ENCODE measurements around the gene SHKBP1. TPM values are rescaled to one million over a fixed set of nuclear protein-coding genes. Genes with fewer than 3 reads are reported as not detected.
"Not testable (repeated sequence)": the region's sequence is repeated elsewhere in the genome, so short reads cannot be mapped to it uniquely, and the experiment has no call there.

The SHKBP1 gene
- total RNA-seq, 1 donor from 2014 or later = 136 TPM

GRCh38 chr19:40546153-40546841, 30.4 kb upstream of the SHKBP1 start:
- H3K4me1 Mint-ChIP-seq (ENCODE audit: low read depth); H3K36me3 Mint-ChIP-seq (ENCODE audit: low read depth); H3K9me3 Mint-ChIP-seq; H3K4me3 Mint-ChIP-seq (ENCODE audit: low read depth); DNase-seq (ENCODE audit: low spot score); H3K27ac Mint-ChIP-seq; intact Hi-C loops (cut with micrococcal nuclease): not testable (repeated sequence)
- peaks cover 21% of the 10 kb centered on the region for H3K27me3 Mint-ChIP-seq (ENCODE audit: low read depth)

GRCh38 chr19:40547190-40547589, 29.5 kb upstream of the SHKBP1 start:
- DNase-seq (ENCODE audit: low spot score); H3K36me3 Mint-ChIP-seq (ENCODE audit: low read depth); H3K4me3 Mint-ChIP-seq (ENCODE audit: low read depth); intact Hi-C loops (cut with micrococcal nuclease); H3K27ac Mint-ChIP-seq; H3K9me3 Mint-ChIP-seq; H3K4me1 Mint-ChIP-seq (ENCODE audit: low read depth): not testable (repeated sequence)
- peaks cover 21% of the 10 kb centered on the region for H3K27me3 Mint-ChIP-seq (ENCODE audit: low read depth)

DNA sequence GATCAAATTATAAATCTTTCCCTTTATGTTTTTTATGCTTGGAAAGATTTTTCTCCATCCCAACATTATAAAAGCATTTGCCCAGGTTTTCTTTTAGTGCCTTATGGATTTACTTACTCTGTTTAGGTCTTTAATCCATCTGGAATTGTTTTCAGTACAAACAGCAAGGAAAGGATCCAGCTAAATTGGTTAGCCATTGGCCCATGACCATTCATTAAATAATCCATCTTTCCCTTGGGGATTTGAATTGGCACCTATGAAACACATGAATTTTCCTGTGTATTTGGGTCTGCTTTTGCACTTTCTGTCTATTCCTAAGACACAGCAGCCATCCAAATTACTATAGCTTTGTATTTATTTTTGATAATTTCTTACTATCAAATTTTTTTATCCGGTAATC, 28.8 kb upstream of the SHKBP1 start:
- no peak overlapping the region for H3K4me3 Mint-ChIP-seq (ENCODE audit: low read depth)
- intact Hi-C loops (cut with micrococcal nuclease) = no loop called here
- peaks cover 9% of the 10 kb centered on the region for H3K4me1 Mint-ChIP-seq (ENCODE audit: low read depth)
- peaks cover 3% of the 10 kb centered on the region for H3K9me3 Mint-ChIP-seq
- DNase-seq (ENCODE audit: low spot score) = no peak
- H3K36me3 Mint-ChIP-seq (ENCODE audit: low read depth) = no peaks in the 10 kb centered on the region
- H3K27me3 Mint-ChIP-seq (ENCODE audit: low read depth) = peaks cover 26% of the 10 kb centered on the region
- H3K27ac Mint-ChIP-seq = no peak overlapping the region

DNA sequence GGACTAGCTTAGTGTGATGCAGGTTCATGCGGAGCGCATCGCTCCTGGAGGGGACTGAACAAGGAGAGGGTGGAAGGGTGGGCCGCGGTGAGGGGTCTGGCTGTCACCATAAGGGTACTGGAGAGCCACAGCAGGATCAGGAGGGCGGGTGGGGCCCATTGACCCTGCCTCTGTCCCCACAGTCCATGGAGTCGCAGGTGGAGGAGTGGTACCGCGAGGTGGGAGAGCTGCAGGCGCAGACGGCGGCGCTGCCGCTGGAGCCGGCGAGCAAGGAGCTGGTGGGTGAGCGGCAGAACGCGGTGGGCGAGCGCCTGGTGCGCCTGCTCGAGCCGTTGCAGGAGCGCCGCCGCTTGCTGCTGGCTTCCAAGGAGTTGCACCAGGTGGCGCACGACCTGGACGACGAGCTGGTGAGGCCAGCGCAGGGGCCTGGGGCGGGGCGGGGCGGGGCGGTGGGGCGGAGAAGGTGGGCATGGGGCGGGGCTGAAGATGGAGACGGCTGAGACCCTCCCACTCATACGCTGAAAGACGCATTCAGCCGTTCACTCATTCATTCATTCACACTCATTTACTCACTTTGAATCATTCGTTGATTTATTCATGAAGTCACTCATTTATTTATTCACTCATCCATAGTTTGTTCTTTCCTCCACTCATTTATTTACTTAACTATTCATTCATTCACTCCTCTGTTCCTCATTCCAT, 27.5 kb upstream of the SHKBP1 start:
- peaks cover 3% of the 10 kb centered on the region for H3K9me3 Mint-ChIP-seq
- intact Hi-C loops (cut with micrococcal nuclease) = loop anchor here (1.0 kb wide), 1 partner anchor 49 kb away; no protein-coding TSS in a partner anchor
- H3K27ac Mint-ChIP-seq = no peak overlapping the region
- H3K4me1 Mint-ChIP-seq (ENCODE audit: low read depth) = peaks cover 11% of the 10 kb centered on the region
- DNase-seq (ENCODE audit: low spot score) = peak; percentile 64
- H3K27me3 Mint-ChIP-seq (ENCODE audit: low read depth) = peaks cover 36% of the 10 kb centered on the region
- H3K36me3 Mint-ChIP-seq (ENCODE audit: low read depth) = no peaks in the 10 kb centered on the region
- H3K4me3 Mint-ChIP-seq (ENCODE audit: low read depth) = no peak overlapping the region

- no peak overlapping the region for H3K4me3 Mint-ChIP-seq (ENCODE audit: low read depth)
- H3K27ac Mint-ChIP-seq = no peak overlapping the region
- no peaks in the 10 kb centered on the region for H3K36me3 Mint-ChIP-seq (ENCODE audit: low read depth)
- no peak for DNase-seq (ENCODE audit: low spot score)
- peaks cover 45% of the 10 kb centered on the region for H3K27me3 Mint-ChIP-seq (ENCODE audit: low read depth)
- peaks cover 3% of the 10 kb centered on the region for H3K9me3 Mint-ChIP-seq
- peaks cover 11% of the 10 kb centered on the region for H3K4me1 Mint-ChIP-seq (ENCODE audit: low read depth)
- intact Hi-C loops (cut with micrococcal nuclease) = no loop called here
These were observed 25.7 kb upstream of the SHKBP1 start for GRCh38 chr19:40550951-40551350.

DNA sequence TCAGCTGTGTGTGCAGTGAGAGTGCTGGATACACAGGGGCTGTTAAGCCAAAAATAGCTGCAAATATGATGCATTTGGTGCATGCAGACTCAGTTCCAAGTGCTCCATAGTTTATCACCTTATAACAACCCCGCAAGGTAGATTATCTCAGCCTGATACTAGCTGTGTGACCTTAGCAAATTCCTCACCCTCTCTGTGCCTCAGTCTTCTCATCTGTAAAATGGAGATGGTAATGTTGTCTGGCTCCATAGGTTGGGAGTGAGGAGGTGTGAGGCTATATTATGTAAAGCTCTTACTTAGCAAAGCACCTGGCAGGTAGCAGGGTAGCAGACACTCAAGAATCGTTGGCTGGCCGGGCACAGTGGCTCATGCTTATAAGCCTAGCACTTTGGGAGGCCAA, 23.8 kb upstream of the SHKBP1 start:
- no peak overlapping the region for H3K27ac Mint-ChIP-seq
- no peaks in the 10 kb centered on the region for H3K36me3 Mint-ChIP-seq (ENCODE audit: low read depth)
- no peak overlapping the region for H3K4me3 Mint-ChIP-seq (ENCODE audit: low read depth)
- no peaks in the 10 kb centered on the region for H3K9me3 Mint-ChIP-seq
- intact Hi-C loops (cut with micrococcal nuclease) = no loop called here
- H3K4me1 Mint-ChIP-seq (ENCODE audit: low read depth) = peaks cover 11% of the 10 kb centered on the region
- DNase-seq (ENCODE audit: low spot score) = no peak
- peaks cover 39% of the 10 kb centered on the region for H3K27me3 Mint-ChIP-seq (ENCODE audit: low read depth)

DNA sequence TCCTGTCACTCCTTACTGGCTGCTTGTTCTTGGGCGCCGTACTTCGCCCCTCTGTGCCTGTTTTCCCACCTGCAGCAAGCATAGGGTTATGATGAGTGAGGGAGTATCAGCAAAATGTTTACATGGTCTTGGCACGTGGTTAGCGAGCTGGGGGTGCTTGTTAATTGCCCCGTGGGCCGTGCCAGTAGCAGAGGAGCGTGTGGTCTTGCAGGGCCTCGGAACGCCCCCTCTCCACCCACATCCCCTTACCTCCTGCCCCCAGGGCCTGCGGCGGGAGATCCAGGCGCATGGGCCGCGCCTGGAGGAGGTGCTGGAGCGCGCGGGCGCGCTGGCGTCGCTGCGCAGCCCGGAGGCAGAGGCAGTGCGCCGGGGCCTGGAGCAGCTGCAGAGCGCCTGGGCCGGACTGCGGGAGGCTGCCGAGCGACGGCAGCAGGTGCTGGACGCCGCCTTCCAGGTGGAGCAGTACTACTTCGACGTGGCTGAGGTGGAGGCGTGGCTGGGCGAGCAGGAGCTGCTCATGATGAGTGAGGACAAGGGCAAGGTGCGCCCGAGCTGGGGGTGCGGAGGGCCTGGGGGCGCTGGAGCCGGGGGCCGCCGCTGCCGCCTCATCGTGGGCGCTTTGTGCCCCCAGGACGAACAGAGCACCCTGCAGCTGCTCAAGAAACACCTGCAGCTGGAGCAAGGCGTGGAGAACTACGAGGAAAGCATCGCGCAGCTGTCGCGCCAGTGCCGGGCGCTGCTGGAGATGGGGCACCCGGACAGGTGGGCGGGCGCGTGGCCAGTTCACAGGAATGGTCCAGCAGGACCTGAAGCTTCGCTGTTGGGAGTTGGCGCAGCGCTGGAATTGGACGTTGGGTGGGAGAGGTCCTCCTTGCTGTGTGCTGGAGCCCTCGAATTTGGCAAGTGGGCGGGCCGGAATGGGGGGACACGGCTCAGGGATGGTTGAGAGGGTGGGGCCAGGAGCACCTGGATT, 22.5 kb upstream of the SHKBP1 start:
- H3K36me3 Mint-ChIP-seq (ENCODE audit: low read depth) = no peaks in the 10 kb centered on the region

DNA sequence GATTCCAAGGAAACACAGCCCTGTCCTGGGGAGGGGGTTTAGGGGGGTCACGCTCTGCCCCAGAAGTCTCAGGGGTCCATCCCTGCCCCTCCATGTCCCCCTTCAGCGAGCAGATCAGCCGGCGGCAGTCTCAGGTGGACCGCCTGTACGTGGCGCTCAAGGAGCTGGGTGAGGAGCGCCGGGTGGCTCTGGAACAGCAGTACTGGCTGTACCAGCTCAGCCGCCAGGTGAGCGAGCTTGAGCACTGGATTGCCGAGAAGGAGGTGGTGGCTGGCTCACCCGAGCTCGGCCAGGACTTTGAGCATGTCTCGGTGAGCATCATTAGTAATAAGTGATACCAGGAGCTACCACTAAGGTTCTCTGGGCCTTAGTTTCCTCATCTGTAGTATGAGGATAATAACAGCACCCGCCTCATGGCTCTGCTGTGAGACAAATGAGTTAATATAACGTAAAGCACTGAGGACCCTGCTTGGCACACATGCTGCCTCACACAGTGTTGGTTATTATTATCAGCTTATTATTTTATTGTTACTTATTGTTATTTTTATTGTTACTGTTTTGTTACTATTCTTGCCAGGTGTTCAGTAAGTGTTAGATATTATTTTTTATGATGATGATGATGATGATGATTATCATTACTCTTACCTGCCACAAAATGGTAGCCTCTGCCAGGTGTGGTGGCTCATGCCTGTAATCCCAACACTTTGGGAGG, 20.5 kb upstream of the SHKBP1 start:
- Mint-ChIP-seq H3K27ac (no peak overlapping the region), H3K9me3 (no peaks in the 10 kb centered on the region), H3K27me3 (ENCODE audit: low read depth) (peaks cover 29% of the 10 kb centered on the region), H3K4me3 (ENCODE audit: low read depth) (no peak overlapping the region), H3K4me1 (ENCODE audit: low read depth) (peaks cover 2% of the 10 kb centered on the region), H3K36me3 (ENCODE audit: low read depth) (no peaks in the 10 kb centered on the region)
- intact Hi-C loops (cut with micrococcal nuclease) = no loop called here
- no peak for DNase-seq (ENCODE audit: low spot score)

More for the DNA sequence above, 22.5 kb upstream of the SHKBP1 start:
- peaks cover 7% of the 10 kb centered on the region for H3K4me1 Mint-ChIP-seq (ENCODE audit: low read depth)
- H3K27me3 Mint-ChIP-seq (ENCODE audit: low read depth) = peaks cover 33% of the 10 kb centered on the region
- H3K27ac Mint-ChIP-seq = no peak overlapping the region
- no peak for DNase-seq (ENCODE audit: low spot score)
- H3K4me3 Mint-ChIP-seq (ENCODE audit: low read depth) = no peak overlapping the region
- intact Hi-C loops (cut with micrococcal nuclease) = no loop called here
- H3K9me3 Mint-ChIP-seq = no peaks in the 10 kb centered on the region

- no peak for DNase-seq (ENCODE audit: low spot score)
- Mint-ChIP-seq H3K9me3 (no peaks in the 10 kb centered on the region), H3K36me3 (ENCODE audit: low read depth) (no peaks in the 10 kb centered on the region), H3K27ac (no peak overlapping the region), H3K4me3 (ENCODE audit: low read depth) (no peak overlapping the region), H3K4me1 (ENCODE audit: low read depth) (peaks cover 5% of the 10 kb centered on the region), H3K27me3 (ENCODE audit: low read depth) (peaks cover 29% of the 10 kb centered on the region)
- intact Hi-C loops (cut with micrococcal nuclease) = no loop called here
These were observed 19.6 kb upstream of the SHKBP1 start for GRCh38 chr19:40556953-40557530.

DNA sequence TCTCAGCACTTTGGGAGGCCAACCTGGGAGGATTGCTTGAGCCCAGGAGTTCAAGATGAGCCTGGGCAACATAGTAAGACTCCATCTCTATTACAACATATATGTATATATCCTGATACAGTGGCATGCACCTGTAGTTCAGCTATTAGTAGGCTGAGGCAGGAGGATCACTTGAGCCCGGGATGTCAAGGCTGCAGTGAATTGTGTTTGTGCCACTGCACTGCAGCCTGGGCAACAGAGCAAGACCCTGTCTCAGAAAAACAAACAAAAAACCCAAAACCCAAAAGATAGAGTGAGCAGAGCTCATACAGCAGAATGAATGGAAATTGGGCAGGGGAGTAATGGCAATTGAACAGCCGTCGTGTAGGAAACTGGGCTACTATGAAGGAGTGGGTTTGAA, 17.3 kb upstream of the SHKBP1 start:
- no peak for DNase-seq (ENCODE audit: low spot score)
- Mint-ChIP-seq H3K27ac (no peak overlapping the region), H3K4me1 (ENCODE audit: low read depth) (peaks cover 3% of the 10 kb centered on the region), H3K36me3 (ENCODE audit: low read depth) (no peaks in the 10 kb centered on the region), H3K9me3 (no peaks in the 10 kb centered on the region), H3K27me3 (ENCODE audit: low read depth) (peaks cover 16% of the 10 kb centered on the region), H3K4me3 (ENCODE audit: low read depth) (no peak overlapping the region)
- intact Hi-C loops (cut with micrococcal nuclease) = no loop called here

DNA sequence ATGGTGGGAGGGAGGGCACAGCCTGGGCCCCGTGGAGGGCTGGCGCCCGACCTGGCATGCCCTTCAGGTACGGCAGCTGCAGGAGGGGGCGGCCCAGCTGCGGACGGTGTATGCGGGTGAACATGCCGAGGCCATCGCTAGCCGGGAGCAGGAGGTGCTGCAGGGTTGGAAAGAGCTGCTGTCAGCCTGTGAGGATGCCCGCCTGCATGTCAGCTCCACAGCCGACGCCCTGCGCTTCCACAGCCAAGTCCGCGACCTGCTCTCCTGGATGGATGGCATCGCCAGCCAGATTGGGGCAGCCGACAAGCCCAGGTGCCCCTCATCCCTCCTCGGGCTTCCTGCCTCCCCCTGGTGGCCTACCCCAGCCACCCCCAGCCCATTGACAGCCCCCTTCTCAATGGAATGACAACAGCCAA, 16.6 kb upstream of the SHKBP1 start:
- Mint-ChIP-seq H3K4me3 (ENCODE audit: low read depth) (no peak overlapping the region), H3K4me1 (ENCODE audit: low read depth) (peaks cover 3% of the 10 kb centered on the region), H3K9me3 (no peaks in the 10 kb centered on the region), H3K27me3 (ENCODE audit: low read depth) (peaks cover 13% of the 10 kb centered on the region), H3K27ac (no peak overlapping the region), H3K36me3 (ENCODE audit: low read depth) (no peaks in the 10 kb centered on the region)
- no peak for DNase-seq (ENCODE audit: low spot score)
- intact Hi-C loops (cut with micrococcal nuclease) = no loop called here

DNA sequence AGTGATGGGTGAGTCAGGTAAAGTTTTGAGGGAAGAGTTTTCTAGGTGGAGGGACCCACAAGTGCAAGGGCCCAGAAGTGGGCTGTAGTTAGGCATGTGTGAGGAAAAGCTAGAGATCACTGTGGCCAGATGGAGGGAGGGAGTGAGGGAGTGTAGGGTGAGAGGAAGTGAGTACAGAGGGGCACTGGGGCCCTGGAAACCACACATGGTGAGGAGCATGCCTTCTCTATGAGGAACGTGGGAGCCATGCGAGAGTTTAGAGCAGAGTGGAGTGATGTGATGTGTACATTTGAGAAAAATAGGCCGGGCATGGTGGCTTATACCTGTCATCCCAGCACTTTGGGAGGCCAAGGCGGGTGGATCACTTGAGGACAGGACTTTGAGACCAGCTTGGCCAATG, 14.7 kb upstream of the SHKBP1 start:
- H3K9me3 Mint-ChIP-seq = no peaks in the 10 kb centered on the region
- intact Hi-C loops (cut with micrococcal nuclease) = no loop called here
- H3K4me3 Mint-ChIP-seq (ENCODE audit: low read depth) = no peak overlapping the region
- DNase-seq (ENCODE audit: low spot score) = no peak
- H3K27me3 Mint-ChIP-seq (ENCODE audit: low read depth) = peaks cover 22% of the 10 kb centered on the region
- H3K4me1 Mint-ChIP-seq (ENCODE audit: low read depth) = peaks cover 3% of the 10 kb centered on the region
- no peaks in the 10 kb centered on the region for H3K36me3 Mint-ChIP-seq (ENCODE audit: low read depth)
- H3K27ac Mint-ChIP-seq = no peak overlapping the region
